ENCODE measurements around the gene SLC22A12. TPM values are rescaled to one million over a fixed set of nuclear protein-coding genes. Genes with fewer than 3 reads are reported as not detected.

Gene SLC22A12
- total and polyA plus RNA-seq, 2 donors from 2014 or later = 5.3 to 85.9 TPM

DNA sequence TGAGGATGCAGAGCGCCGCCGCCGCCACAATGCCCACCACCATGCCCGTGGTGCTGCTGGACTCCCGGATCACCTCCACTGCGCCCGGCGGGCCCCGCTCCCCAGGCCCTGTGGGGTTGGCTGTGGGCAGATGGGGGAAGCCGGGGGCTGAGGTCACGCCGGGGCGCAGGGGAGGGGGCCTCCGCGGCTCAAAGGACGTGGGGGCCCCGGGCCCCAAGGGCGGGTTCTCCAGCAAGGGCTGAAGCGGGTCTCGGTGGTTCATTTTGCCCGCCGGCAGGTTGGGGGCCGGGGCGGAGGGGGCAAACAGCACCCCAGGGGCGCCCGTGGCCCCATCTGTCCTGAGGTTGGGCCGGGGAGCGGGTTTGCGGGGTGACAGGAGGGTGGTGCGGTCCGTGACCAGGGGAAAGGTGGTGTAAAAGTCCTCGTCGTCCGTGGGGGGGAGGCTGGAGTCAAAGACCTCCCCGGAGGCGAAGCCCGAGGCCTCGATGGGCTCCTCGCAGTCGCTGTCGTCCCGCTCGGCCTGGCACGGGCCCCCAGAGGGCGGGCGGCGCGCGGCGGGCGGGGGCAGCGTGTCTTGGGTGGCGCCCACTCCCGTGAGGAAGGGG, 16.5 kb downstream of the SLC22A12 start:
- intact Hi-C loops (cut with DNase I) = no loop called here
- no peak overlapping the region for H3K27ac ChIP-seq (ENCODE audit: low read depth in 2 of 2, low read length in 2 of 2)
- peaks cover 0 to 6% (median 0%) of the 10 kb centered on the region in 3 donors for H3K4me1 ChIP-seq (ENCODE audit: control insufficient read depth in 2 of 3, insufficient read depth in 2 of 3, low read depth in 1 of 3, low read length in 3 of 3)
- H3K36me3 ChIP-seq (ENCODE audit: control insufficient read depth in 2 of 3, insufficient read depth in 3 of 3, low read length in 3 of 3) = no peaks in the 10 kb centered on the region
- H3K9ac ChIP-seq (ENCODE audit: low read length in 3 of 3) = no peak overlapping the region
- no peaks in the 10 kb centered on the region for H3K27me3 ChIP-seq (ENCODE audit: control insufficient read depth, insufficient read depth, low read length)
- FAIRE-seq (no peak), DNase-seq (peak in 3 of 5 donors; percentile 42 to 72 (median 67))
- H3K4me3 ChIP-seq (ENCODE audit: low read length in 3 of 3) = no peak overlapping the region
- TF ChIP-seq CTCF (IDR thresholded peaks at IDR 0.05; ENCODE audit: borderline replicate concordance, extremely low read depth, insufficient read depth) = no peak
- H3K9me3 ChIP-seq (ENCODE audit: control insufficient read depth in 2 of 3, insufficient read depth in 1 of 3, low read length in 3 of 3) = no peaks in the 10 kb centered on the region

DNA sequence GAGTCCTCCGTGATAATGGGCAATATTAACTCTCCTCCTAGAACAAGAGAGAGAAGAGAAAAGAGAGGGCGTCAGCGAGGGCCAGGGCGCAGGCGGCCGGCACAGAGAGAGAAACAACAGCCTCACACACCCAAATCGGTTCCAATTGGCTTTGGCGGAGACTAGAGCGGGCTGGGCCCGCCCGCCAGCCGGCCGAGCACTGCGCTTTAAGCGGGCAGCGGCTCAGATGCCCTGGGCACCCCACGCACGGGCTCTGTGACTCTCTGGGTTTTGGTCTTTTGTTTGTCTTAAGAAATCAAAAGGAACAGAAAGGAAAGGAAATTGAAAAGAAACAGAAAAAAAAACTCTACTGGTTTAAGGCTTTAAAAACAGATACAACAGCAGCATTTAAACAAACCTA, 17.0 kb downstream of the SLC22A12 start:
- no peak overlapping the region for H3K4me3 ChIP-seq (ENCODE audit: low read length in 3 of 3)
- intact Hi-C loops (cut with DNase I) = no loop called here
- TF ChIP-seq CTCF (IDR thresholded peaks at IDR 0.05; ENCODE audit: borderline replicate concordance, extremely low read depth, insufficient read depth) = no peak
- DNase-seq (peak in 4 of 5 donors; percentile 36 to 70 (median 56)), FAIRE-seq (no peak)
- no peaks in the 10 kb centered on the region for H3K36me3 ChIP-seq (ENCODE audit: control insufficient read depth in 2 of 3, insufficient read depth in 3 of 3, low read length in 3 of 3)
- no peak overlapping the region for H3K27ac ChIP-seq (ENCODE audit: low read depth in 2 of 2, low read length in 2 of 2)
- no peaks in the 10 kb centered on the region for H3K9me3 ChIP-seq (ENCODE audit: control insufficient read depth in 2 of 3, insufficient read depth in 1 of 3, low read length in 3 of 3)
- H3K9ac ChIP-seq (ENCODE audit: low read length in 3 of 3) = no peak overlapping the region
- H3K4me1 ChIP-seq (ENCODE audit: control insufficient read depth in 2 of 3, insufficient read depth in 2 of 3, low read depth in 1 of 3, low read length in 3 of 3) = peaks cover 0 to 6% (median 0%) of the 10 kb centered on the region in 3 donors
- H3K27me3 ChIP-seq (ENCODE audit: control insufficient read depth, insufficient read depth, low read length) = no peaks in the 10 kb centered on the region

DNA sequence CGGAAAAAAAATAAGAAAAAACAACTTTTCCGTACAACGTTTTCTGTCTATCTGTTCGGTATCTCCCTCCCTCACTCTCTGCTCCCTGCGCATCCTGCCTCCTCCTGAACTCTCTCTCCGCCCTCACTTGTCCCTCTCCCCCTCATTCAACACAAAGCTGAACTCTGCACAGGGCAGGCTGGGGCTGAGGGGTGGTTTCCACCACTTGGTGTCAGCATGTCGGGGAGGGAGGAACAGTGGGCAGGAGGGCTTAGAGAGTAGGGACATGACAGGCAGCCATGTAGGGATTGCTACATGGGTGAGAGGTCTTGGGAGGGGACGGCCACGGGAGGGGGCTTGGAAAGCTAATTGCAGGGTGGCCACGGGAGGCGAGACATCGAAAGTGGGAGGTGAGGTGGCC, 17.6 kb downstream of the SLC22A12 start:
- Histone ChIP-seq H3K4me3 (ENCODE audit: low read length in 3 of 3) (no peak overlapping the region), H3K27ac (ENCODE audit: low read depth in 2 of 2, low read length in 2 of 2) (no peak overlapping the region), H3K4me1 (ENCODE audit: control insufficient read depth in 2 of 3, insufficient read depth in 2 of 3, low read depth in 1 of 3, low read length in 3 of 3) (peaks cover 0 to 6% (median 0%) of the 10 kb centered on the region in 3 donors), H3K9ac (ENCODE audit: low read length in 3 of 3) (no peak overlapping the region), H3K36me3 (ENCODE audit: control insufficient read depth in 2 of 3, insufficient read depth in 3 of 3, low read length in 3 of 3) (no peaks in the 10 kb centered on the region), H3K27me3 (ENCODE audit: control insufficient read depth, insufficient read depth, low read length) (no peaks in the 10 kb centered on the region), H3K9me3 (ENCODE audit: control insufficient read depth in 2 of 3, insufficient read depth in 1 of 3, low read length in 3 of 3) (no peaks in the 10 kb centered on the region)
- intact Hi-C loops (cut with DNase I) = no loop called here
- peak; percentile 52 to 79 (median 57) for DNase-seq
- no peak for TF ChIP-seq CTCF (IDR thresholded peaks at IDR 0.05; ENCODE audit: borderline replicate concordance, extremely low read depth, insufficient read depth)
- no peak for FAIRE-seq

All from kidney (tissue), 14 donors.